ENCODE results near the gene FTSJ3. TPM values are rescaled to one million over a fixed set of nuclear protein-coding genes. Genes with fewer than 3 reads are reported as not detected.

Gene FTSJ3
- total and polyA plus RNA-seq, 10 of the 15 experiments (the other 5 are each of a cell fraction or from before 2014, with no cell fraction given) = 17.2 to 79.2 (median 50.4) TPM

- TF ChIP-seq MTA3 (IDR thresholded peaks at IDR 0.05; ENCODE audit: borderline replicate concordance, low read length) (no peak), ZBTB40 (IDR thresholded peaks at IDR 0.05; ENCODE audit: borderline replicate concordance) (peak; percentile 96), YY1 (IDR thresholded peaks at IDR 0.05; ENCODE audit: low read depth, low read length) (peak; percentile 98), SMAD5 (IDR thresholded peaks at IDR 0.05; ENCODE audit: low read depth) (peak; percentile 88), EED (IDR thresholded peaks at IDR 0.05; ENCODE audit: low read depth) (peak; percentile 80), BCLAF1 (IDR thresholded peaks at IDR 0.05) (no peak), NRF1 (conservative IDR thresholded peaks at IDR 0.05; ENCODE audit: low read depth, low read length) (peak; percentile 58), ZNF274 (IDR thresholded peaks at IDR 0.05; ENCODE audit: insufficient read depth, insufficient read length) (no peak), MEF2A (IDR thresholded peaks at IDR 0.05; ENCODE audit: insufficient read depth, low read depth, low read length) (0 out of 2 replicates have a peak, but pooled peaks have one; percentile 7), STAT1 (conservative IDR thresholded peaks at IDR 0.05) (peak; percentile 80; the same call in 1 of the 2 replicates), MAX (IDR thresholded peaks at IDR 0.05; ENCODE audit: low read depth, low read length) (peak; percentile 100), SMARCA5 (IDR thresholded peaks at IDR 0.05) (peak; percentile 94), RAD21 (IDR thresholded peaks at IDR 0.05; ENCODE audit: insufficient read depth, low read depth, low read length) (no peak), EP300 (IDR thresholded peaks at IDR 0.05; ENCODE audit: borderline replicate concordance in 1 of 2, control insufficient read depth in 1 of 2, low read depth in 2 of 2, low read length in 2 of 2) (peak in 1 of 2 experiments; percentile 52; a peak in 1 of 4 replicates), ZNF217 (IDR thresholded peaks at IDR 0.05) (no peak), POLR2AphosphoS5 (IDR thresholded peaks at IDR 0.05; ENCODE audit: low read length) (peak; percentile 88), SPI1 (IDR thresholded peaks at IDR 0.05; ENCODE audit: borderline replicate concordance, insufficient read depth, low read depth, low read length) (no peak), BACH1 (IDR thresholded peaks at IDR 0.05; ENCODE audit: borderline replicate concordance) (peak; percentile 63; the same call in 1 of the 2 replicates), USF2 (IDR thresholded peaks at IDR 0.05; ENCODE audit: borderline replicate concordance, low read depth, low read length) (peak; percentile 90), RCOR1 (conservative IDR thresholded peaks at IDR 0.05; ENCODE audit: low read depth, low read length) (peak; percentile 83; the same call in 1 of the 2 replicates), SMC3 (IDR thresholded peaks at IDR 0.05; ENCODE audit: borderline replicate concordance, low read length) (no peak), MXI1 (IDR thresholded peaks at IDR 0.05; ENCODE audit: low read depth, low read length) (peak; percentile 100)
Observed at GRCh38 chr17:63773272-63774140, 54.0 kb downstream of the FTSJ3 start, which contains the start of gene CCDC47 (continued).
